ENCODE results near the gene RPS6KA1.
"Not testable (repeated sequence)": the region's sequence is repeated elsewhere in the genome, so short reads cannot be mapped to it uniquely, and the experiment has no call there.

The RPS6KA1 gene

DNA sequence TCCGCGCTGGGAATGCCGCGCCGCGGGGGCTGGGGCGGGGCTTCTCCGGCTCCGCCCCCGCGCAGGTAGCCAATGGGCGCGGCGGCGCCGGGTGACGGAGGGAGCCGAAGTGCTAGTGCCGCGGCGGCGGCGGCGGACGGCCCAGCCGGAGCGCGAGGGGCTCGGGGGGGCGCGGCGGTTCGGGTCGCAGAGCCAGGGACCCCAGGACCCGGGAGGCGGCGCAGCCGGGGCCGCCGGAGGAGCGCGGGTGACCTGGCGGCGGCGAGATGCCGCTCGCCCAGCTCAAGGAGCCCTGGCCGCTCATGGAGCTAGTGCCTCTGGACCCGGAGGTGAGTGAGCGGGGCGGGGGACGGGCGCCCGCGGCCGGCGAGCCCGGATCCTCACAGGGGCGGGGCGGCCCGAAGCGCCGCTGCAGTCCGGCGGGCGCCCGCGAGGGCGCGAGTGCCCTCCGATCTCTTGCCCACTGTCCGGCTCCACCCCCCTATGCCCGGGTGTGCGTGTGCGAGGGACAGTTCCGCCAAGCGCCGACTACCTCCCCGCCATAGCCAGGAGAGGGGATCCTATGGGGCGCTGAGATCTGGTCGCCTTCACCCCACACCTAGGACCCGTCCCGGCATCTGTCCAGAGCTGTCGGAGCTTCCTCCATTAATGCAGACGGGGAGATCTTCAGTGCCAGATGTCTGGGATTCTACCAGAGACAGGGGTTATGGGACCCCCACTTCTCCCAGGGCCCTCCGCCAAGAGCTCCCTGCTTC is at the start of gene RPS6KA1:
Gene RPS6KA1, plus strand, starts transcription at position 107 of the 755 bp plus-strand sequence. Its CDS starts 160 bp downstream, at position 267.
- peak; percentile 91 for DNase-seq (ENCODE audit: low spot score)

DNA sequence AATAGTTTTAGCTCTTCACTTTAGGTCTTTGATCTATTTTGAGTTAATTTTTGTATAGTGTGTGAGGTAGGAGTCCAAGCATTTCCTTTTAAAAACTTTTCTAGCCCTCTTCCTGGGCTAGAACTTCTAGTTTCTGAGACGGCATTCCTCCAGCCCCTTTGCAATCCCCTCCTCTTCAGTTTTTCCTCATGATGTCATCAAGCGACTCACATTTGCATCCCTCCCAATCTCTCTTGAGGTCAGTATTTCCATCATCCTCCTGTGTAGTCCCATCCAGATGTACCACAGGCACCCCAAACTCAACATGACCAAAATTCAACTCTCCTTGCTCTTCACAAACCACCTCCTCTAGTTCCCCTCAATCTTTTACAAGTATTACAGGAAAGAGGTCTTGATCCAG is 46.6 kb upstream of the RPS6KA1 start:
- DNase-seq (ENCODE audit: low spot score): no peak

DNA sequence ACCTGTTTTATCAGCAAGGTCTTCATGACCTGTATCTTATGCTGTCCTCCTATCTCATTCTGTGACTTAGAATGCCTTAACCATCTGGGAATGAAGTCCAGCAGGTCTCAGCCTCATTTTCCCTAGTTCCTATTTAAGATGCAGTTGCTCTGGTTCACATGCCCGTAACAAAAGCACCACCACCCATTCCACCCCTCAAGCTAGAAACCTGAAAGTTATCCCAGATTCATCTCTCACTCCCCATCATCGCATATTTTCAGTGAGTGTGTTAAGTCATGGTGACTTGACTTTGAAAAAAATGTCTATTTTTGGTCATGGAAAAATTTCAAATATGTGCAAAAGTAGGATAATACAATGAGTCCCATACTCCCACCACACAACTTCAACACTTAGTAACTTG is 45.6 kb upstream of the RPS6KA1 start:
- no peak for DNase-seq (ENCODE audit: low spot score)

DNA sequence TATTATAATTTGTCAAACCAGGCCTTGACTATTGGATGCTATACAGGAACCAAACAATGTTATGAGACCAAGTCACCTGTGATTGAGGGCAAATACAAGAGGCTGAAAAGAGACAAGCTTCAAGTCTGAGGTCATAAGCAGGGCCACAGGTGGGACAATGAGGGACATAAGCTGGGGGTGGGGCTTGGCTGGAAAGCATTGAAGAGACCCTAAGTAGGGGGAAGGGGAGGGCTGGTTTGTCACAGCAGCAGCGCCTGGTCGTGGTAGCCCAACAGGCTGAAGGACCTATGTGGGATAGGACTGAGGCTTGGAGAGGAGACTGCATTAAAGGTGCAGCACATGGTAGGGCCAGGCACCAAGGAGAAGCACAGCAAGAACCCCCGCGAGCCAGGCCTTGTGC is 39.4 kb upstream of the RPS6KA1 start:
- no peak for DNase-seq (ENCODE audit: low spot score)

DNA sequence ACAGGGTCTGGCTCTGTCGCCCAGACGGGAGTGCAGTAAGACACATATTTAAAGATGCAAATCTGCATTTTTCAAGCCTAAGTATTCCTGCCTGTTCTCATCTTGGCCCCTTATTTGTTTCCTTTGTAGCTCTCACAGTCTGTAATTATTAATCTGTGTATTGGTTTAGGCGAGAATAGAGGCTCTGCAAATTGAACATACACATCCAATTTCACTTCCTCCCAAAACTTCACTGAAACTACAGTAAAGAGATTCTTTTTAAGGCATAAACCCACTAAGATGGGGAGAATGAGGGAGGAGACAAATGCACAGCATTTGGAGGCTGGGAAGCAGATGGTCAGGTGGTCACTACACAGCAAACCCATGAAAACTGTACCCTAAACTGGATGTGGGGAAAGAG is 36.3 kb upstream of the RPS6KA1 start:
- DNase-seq (ENCODE audit: low spot score): no peak

DNA sequence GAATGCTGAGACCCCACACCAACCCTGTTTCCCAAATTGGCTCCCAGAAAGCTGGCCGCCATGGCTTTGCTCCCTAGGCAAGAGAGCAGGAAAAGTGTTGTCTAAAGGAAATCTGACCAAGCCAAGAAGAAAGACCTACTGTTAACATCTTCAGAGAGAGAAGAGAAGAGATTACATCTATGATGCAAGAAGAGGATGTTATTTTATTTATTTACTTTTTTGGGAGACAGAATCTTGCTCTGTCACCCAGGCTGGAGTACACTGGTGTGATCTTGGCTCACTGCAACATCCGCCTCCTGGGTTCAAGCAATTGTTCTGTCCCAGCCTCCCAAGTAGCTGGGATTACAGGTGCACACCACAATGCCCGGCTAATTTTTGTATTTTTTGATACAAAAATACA is 35.6 kb upstream of the RPS6KA1 start:
- no peak for DNase-seq (ENCODE audit: low spot score)

DNA sequence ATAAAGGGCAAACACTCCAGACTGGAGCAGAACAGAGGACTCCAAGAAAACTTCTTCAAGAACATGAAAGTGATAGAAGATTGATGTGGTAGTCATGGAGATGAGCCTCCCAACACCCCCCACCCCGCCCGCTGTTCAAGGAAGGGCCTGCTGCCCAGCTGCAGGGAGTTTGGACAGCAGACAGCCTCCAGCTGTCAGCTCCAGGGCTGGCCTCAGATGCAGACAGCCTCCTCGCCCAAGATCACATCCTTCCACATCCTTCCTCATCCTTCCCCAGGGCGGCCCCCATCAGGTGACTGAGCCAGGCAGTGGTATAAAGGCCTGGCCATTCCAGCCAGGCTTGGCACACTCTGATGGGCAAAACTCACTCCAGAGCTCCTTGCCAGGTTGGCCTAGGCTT is 32.7 kb upstream of the RPS6KA1 start:
- no peak for DNase-seq (ENCODE audit: low spot score)

DNA sequence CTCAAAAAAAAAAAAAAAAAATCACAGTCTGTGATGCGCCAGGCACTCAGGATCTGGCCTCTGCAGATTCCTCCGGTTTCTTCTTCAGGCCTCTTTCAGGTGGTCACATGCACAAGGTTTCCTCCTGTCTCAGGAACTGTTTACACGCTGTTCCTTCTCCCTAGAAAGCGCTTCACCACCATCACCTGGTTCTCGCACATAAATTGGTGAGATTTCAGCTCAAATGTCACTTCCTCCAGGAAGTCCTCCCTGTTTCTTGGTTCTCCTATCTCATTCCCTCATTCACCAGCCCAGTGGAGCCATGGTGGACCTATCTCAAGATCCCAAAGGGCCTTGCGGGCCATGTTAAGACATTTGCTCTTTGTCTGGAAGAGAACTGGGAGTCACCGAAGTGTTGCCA is 30.7 kb upstream of the RPS6KA1 start:
- DNase-seq (ENCODE audit: low spot score): no peak

DNA sequence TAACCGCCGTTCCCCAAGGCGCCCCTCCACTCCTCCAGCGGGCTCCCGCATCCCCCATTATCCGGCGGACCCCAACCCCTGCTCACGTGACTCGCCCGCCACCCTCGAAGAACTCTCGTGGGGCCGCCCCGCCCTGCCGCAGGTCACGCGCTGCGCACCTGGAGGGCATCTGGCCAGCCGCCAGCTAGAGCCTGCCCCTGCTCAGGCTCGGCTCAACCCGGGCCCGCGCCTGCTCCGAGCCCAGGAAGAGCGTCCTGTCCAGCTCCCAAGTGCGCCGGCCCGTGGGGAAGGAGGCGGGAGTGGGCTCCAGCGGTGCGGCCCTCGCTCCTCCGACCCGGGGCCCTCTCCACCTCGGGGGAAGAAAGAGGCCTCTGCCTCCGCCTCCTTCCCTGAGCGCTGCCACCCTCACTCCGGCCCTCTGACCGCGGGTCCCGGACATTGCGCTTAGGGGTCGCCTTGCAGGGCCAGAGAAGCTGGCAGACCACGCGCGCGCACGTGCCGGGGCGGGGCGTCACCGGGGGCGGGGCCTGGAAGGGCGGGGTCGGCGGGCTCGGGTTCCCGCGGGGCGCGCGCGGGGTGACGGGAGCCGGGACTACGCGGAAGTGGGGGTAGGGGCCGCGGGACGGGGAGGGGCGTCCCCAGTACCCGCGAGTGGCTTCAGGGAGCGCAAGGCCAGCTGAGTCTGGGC is 28.9 kb upstream of the RPS6KA1 start:
- DNase-seq (ENCODE audit: low spot score): peak; percentile 68

DNA sequence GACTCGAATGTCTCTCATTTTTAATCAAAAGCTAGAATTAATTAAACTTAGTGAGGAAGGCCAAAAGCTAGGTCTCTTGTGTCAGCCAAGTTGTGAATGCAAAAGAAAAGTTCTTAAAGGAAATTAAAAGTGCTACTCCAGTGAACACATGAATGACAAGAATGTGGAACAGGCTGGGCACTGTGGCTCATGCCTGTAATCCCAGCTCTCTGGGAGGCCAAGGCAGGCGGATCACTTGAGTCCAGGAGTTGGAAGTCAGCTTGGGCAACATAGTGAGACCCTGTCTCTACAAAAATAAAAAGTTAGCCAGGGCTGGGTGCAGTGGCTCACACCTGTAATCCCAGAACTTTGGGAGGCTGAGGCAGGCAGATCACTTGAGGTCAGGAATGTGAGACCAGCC is 18.9 kb upstream of the RPS6KA1 start:
- DNase-seq (ENCODE audit: low spot score): not testable (repeated sequence)

DNA sequence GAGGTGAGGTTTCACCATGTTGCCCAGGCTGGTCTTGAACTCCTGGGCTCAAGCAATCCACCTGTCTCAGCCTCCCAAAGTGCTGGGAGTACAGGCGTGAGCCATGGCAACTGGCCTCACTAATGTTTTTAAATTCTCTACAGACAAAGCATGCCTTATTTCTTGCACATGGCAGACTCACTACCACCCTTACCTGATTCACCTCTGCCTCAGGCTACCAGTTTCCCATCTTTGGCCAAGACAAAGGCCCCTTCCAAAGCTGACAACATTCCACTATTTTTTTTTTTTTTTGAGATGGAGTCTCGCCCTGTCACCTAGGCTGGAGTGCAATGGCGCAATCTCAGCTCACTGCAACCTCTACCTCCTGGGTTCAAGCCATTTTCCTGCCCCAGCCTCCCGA is 13.7 kb upstream of the RPS6KA1 start:
- DNase-seq (ENCODE audit: low spot score): not testable (repeated sequence)

DNA sequence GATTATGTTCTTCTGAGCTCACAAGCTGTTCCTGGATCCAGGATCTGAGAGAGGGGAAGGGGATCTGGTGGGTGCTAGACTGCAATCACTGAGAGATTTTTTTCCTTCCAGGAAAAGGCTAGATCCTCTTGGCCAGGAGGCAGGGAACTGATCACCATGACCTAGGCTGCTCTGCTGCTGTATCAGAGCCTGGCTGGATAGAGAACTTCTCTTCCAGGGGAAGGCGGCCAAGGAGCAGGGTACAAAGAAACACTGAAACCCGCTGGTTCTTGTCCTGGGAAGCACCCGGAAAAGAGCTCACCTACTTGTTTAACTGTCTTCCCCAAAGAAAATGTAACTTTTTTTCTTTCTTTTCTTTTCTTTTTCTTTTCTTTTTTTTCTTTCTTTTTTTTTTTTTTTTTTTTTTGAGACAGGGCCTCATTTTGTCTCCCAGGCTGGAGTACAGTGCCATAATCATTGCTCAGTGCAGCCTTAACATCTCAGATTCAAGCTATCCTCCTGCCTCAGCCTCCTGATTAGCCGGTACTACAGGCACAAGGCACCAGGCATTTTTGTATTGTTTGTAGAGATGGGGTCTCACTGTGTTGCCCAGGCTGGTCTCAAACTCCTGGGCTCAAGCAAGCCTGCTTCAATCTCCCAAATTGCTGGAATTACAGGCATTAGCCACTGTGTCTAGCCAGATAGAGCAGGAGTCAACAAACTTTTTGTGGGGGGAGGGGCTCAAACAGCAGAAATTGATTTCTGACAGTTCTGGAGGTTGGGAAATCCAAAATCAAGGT is 12.4 kb upstream of the RPS6KA1 start:
- DNase-seq (ENCODE audit: low spot score): no peak

DNA sequence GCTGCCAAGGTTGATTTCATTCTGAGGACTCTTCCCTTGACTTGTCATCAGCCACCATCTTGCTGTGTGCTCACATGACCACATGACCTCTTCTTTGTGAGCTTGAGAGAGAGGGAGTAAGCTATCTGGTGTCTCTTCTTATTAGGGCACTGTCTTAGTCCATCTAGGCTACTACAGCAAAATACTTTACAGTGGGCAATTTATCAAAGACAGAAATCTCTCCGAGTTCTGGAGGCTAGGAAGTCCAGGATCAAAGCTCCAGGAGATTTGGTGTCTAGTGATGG is 11.9 kb upstream of the RPS6KA1 start:
- DNase-seq (ENCODE audit: low spot score): no peak

DNA sequence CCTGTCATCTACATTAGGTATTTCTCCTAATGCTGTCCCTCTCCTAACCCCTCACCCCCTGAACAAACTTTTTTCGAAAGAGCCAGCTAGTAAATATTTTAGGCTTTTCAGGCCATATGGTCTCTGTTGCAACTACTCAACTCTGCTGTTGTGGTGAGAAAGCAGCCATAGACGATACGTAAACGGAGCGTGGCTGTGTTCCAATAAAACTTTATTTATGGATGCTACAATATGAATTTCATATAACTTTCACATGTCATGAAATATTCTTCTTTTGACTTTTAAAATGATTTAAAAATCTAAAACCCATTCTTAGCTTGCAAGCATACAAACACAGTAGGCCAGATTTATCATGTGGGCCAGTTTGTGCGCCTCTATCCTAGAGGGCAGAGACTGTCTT is 11.2 kb upstream of the RPS6KA1 start:
- DNase-seq (ENCODE audit: low spot score): no peak

DNA sequence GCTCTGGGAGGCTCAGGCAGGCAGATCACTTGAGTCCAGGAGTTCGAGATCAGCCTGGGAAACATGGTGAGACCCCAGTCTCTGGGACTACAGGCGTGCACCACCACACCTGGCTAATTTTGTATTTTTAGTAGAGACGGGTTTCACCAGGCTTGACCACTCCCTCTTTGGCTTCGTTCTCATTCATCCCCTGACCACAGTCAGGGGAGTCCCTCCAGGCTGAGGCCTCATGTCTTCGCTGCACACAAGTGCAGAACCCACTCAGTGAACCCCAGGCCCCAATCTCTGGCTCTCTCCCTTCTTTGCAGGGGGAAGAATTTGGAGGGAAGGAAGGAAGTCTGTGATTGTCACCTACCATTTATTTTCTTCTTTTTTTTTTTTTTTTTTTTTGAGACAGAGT is 9.2 kb upstream of the RPS6KA1 start:
- no peak for DNase-seq (ENCODE audit: low spot score)

DNA sequence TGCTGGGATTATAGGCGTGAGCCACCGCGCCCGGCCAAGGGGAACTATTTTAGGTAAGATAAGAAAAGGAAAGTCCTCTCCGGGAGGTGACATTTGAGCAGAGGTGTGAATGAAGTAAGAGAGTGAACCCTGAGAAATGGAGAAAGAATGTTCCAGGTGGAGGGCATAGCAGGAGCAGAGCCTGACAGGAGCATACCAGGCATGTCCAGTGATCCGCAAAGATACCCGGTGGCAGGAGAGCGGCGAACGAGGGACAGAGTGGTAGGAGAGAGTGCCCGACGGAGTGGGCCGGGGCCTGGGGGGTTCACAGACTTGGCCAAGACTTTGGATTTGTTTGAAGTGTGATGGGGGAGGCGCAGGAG is 7.9 kb upstream of the RPS6KA1 start:
- no peak for DNase-seq (ENCODE audit: low spot score)

DNA sequence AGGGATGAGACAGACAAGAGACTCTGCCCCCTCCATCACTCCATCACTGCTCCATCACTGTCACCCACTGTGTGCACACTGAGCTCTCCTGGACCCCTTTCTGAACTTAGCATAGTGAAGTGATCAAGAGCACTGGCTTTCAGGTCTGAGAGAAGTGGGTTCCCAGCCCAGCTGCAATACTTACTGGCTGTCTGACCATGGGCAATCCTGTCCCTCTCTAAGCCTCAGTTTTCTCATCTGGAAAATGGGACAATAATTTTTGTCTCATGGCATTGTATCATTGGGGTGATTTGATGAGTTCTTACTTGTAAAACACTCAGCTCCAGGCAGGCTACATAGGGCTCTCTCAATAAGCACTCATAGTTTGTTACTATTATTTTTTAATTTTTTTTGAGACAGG is 7.5 kb upstream of the RPS6KA1 start:
- no peak for DNase-seq (ENCODE audit: low spot score)

DNA sequence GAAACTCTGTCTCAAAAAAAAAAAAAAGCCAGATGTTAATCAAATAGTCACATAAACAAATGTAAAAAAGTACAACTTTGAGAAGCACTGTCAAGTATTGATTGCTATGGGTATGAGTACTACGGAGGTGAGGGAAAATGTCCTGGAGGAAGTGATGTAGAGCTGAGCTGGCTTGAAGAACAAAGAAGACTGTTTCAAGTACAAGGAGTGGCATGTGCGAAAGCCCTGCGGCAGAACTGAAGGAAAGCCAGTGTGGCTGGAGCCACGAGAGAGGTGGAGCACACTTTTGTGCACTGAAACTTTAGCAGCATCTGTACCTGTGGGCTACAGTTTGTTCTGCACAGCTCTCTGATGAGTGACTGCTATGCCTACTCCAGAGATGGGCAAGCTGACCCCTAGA is 5.4 kb upstream of the RPS6KA1 start:
- DNase-seq (ENCODE audit: low spot score): no peak

DNA sequence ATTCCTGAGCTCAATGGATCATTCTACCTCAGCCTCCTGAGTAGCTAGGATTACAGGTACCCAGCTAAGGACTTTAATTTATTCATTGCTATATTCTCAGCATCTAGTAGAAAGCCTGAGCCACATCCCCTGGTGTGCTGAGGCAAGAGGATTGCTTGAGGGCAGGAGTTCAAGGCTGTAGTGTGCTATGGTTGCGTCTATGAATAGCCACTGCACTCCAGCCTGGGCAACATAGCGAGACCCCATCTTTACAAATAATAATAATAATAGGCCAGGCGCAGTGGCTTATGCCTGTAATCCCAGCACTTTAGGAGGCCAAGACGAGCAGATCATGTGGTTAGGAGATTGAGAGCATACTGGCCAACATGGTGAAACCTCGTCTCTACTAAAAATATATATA is 3.3 kb upstream of the RPS6KA1 start:
- no peak for DNase-seq (ENCODE audit: low spot score)

DNA sequence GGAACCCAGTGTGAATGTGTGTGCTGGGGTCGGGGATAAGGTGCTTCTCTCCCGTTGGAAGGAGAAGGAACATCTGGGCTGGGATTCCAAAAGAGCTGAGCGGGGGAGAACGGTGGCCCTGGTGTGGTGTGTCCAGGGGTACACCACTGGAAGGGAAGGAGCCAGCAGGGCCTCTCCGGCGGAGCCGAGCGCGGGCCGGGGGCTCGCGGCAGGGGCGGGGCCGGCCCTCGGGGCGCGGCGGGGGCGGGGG is 231 bp upstream of the RPS6KA1 start:
- DNase-seq (ENCODE audit: low spot score): no peak

DNA sequence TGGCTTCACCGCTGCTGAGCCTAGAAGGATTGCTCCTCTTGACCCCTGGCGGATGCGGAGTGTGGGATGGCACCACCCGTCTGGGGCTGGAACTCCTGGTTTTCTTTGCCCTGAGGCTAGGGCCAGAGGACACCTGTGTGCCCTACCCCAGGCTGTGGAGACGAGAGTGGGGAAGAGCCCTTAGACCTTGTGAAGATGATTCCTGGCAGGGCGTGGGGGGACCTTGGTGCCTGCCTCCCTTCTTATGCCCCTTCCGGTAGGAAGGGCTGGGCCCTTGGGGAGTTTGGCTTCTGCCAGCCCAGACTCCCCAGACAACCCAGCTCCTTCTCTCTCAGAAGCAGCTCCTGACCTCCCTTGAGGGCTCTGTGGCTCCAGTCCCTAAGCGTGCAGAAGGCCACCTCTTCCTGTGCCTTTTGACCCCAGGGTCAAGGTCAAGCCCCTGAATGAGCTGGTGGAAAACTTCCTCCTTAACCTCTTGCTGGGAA is 891 bp downstream of the RPS6KA1 start:
- DNase-seq (ENCODE audit: low spot score): peak; percentile 55

DNA sequence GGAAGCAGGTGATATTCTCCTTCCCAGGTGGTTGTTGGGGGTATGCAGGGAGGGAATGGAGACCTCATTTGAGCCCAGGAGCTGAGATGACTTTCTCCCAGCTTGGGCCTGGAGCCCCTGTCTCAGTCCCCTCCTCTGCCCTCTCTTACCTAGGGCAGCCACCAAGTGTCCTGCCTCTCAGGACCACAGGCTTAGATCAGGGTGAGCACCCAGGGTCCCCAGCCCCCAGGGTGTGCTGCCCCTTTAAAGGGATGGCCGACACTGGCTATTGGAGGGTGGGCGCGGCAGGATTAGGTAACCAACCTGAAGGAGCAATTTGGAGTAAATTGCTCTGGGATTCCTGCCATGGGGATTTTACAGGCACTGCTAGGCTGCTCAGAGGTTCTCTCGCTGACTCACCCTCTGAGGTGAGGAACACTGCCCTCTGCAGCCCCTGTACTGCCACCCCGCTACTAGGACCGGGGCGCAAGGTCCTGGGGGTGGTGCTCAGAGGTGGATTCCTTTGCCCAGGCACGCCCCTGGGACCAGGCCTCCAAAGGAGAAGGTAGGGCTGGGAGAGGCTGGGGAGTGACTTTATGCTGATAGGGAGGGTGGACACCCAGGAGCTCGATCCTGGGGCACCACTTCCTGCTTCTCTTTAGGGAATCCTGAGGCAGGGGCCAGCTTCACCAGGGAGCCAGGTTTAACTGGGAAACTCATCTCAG is 1.5 kb downstream of the RPS6KA1 start:
- DNase-seq (ENCODE audit: low spot score): peak; percentile 73

DNA sequence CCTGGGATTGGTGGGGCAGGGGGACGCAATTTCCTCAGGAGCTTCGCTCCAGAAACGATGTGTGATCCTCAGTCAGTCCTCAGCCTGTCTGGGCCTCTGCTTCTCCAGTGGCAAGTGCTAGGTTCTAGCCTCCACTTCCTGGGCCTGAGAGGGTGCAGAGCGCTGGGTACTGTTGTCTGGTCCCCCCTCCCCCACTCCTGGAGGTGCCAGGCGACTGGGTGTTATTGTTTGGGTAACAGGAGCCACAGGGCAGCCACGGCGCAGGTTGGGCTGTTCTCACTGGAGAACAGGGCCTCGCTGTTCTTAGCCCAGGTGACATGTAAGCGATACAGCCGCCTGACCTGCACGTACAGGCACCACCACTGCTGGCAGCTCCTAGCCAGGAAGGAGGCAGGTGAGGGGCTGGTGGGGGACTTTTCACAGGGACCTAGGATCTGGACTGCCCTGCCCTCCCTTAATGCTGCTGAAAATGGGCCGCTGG is 2.1 kb downstream of the RPS6KA1 start:
- no peak for DNase-seq (ENCODE audit: low spot score)
